OCI-LY7 (cell line): ENCODE measurements around the gene FHOD3. TPM values are rescaled to one million over a fixed set of nuclear protein-coding genes. Genes with fewer than 3 reads are reported as not detected.

Experiments
- BruUV-seq: library from RNA; stranded (reverse); fragments of 400-500 nt; replicated peaks from 2 replicates; lab custom pipeline; 2021; lab: Mats Ljungman, UMichigan
- CTCF ChIA-PET: fragments of 300-600 bp; sonication (Branson Sonifier 250); formaldehyde crosslinking; loops from one replicate; lab custom pipeline; 2022; ENCODE audit warnings: antibody characterized with exemption; ENCODE audit not compliant: unreplicated experiment; lab: Charles Lee
- POLR2A ChIA-PET: fragments of 300-600 bp; sonication (Branson Sonifier 250); formaldehyde crosslinking; loops from one replicate; lab custom pipeline; 2022; ENCODE audit warnings: antibody characterized with exemption; lab: Charles Lee
- DNase-seq: peaks from one replicate; pipeline ENCODE4 v3.0.0-alpha.2; 2015; ENCODE audit warnings: low spot score
- H2AFZ ChIP-seq: fragments of 200-600 bp; sonication (generic), shearing (Covaris generic); 2 replicates; pipeline ENCODE4 v1.6.1; 2014; ENCODE audit warnings: mild to moderate bottlenecking, antibody characterized with exemption, low read length, moderate library complexity
- H3K27ac ChIP-seq: fragments of 200-600 bp; sonication (generic); 2 replicates; pipeline ENCODE4 v1.5.1; 2014; ENCODE audit warnings: mixed run types, low read depth, mild to moderate bottlenecking, moderate library complexity, low read length, inconsistent platforms; ENCODE audit not compliant: poor library complexity, severe bottlenecking
- H3K36me3 ChIP-seq: fragments of 200-600 bp; sonication (generic); 2 replicates; pipeline ENCODE4 v1.6.1; 2014; ENCODE audit warnings: mild to moderate bottlenecking, antibody characterized with exemption, low read length, moderate library complexity, mixed read lengths; ENCODE audit not compliant: insufficient read depth
- H3K4me1 ChIP-seq: fragments of 200-600 bp; sonication (generic); 2 replicates; pipeline ENCODE4 v1.5.1; 2014; ENCODE audit warnings: mild to moderate bottlenecking, low read length; ENCODE audit not compliant: insufficient read depth, poor library complexity, severe bottlenecking
- H3K4me2 ChIP-seq: fragments of 200-600 bp; sonication (generic); 2 replicates; pipeline ENCODE4 v1.6.1; 2014; ENCODE audit warnings: mild to moderate bottlenecking, low read length
- H3K4me3 ChIP-seq: fragments of 200-600 bp; sonication (generic); 2 replicates; pipeline ENCODE4 v1.5.1; 2014; ENCODE audit warnings: mild to moderate bottlenecking, low read depth, low read length; ENCODE audit not compliant: poor library complexity, severe bottlenecking
- H3K79me2 ChIP-seq: fragments of 200-600 bp; sonication (generic); 2 replicates; pipeline ENCODE4 v1.6.1; 2016; ENCODE audit warnings: low read depth, mild to moderate bottlenecking, low read length, moderate library complexity, mixed read lengths; ENCODE audit not compliant: insufficient read depth
- H3K9me2 ChIP-seq: fragments of 200-600 bp; sonication (generic); 2 replicates; pipeline ENCODE4 v1.6.1; 2016; ENCODE audit warnings: mild to moderate bottlenecking, low read length, mixed read lengths; ENCODE audit not compliant: insufficient read depth
- H3K9me3 ChIP-seq: fragments of 200-600 bp; sonication (generic); 2 replicates; pipeline ENCODE4 v1.6.1; 2014; ENCODE audit warnings: mild to moderate bottlenecking, mixed run types, low read length, mixed read lengths
- H4K20me1 ChIP-seq: fragments of 200-600 bp; sonication (generic); 2 replicates; pipeline ENCODE4 v1.6.1; 2014; ENCODE audit warnings: mild to moderate bottlenecking, antibody characterized with exemption, low read length, moderate library complexity, mixed read lengths; ENCODE audit not compliant: insufficient read depth
- EZH2phosphoT487 ChIP-seq: fragments of 200-600 bp; sonication (generic); IDR thresholded peaks from 2 replicates; pipeline ENCODE4 v1.6.1; 2018; ENCODE audit warnings: low read depth, borderline replicate concordance, mild to moderate bottlenecking, mixed run types, antibody characterized with exemption, low read length, moderate library complexity, mixed read lengths
- intact Hi-C: fragments of 100-400 bp; cut with micrococcal nuclease; formaldehyde crosslinking; loops from one replicate; pipeline ENCODE4 v1.10.0; 2022; ENCODE audit not compliant: unreplicated experiment
- total RNA-seq, 2 experiments: library from RNA; depleted of rRNA in 1 of 2; stranded (reverse); fragments of >200 nt in 1 of 2; shearing (Covaris generic) in 1 of 2; gene quantifications; 2 replicates each; pipeline ENCODE4 v1.2.3, GENCODE V29; 2014 to 2022
- TF ChIP-seq, protein P1 (sequence below): fragments of 200-600 bp; sonication (generic); conservative IDR thresholded peaks from 2 replicates; pipeline ENCODE4 v1.5.1; 2014; ENCODE audit warnings: mild to moderate bottlenecking, antibody characterized with exemption, low read length, moderate library complexity, mixed read lengths

FHOD3 gene
- total RNA-seq, 2 experiments from 2014 or later: 0.06 to 2.4 TPM

DNA sequence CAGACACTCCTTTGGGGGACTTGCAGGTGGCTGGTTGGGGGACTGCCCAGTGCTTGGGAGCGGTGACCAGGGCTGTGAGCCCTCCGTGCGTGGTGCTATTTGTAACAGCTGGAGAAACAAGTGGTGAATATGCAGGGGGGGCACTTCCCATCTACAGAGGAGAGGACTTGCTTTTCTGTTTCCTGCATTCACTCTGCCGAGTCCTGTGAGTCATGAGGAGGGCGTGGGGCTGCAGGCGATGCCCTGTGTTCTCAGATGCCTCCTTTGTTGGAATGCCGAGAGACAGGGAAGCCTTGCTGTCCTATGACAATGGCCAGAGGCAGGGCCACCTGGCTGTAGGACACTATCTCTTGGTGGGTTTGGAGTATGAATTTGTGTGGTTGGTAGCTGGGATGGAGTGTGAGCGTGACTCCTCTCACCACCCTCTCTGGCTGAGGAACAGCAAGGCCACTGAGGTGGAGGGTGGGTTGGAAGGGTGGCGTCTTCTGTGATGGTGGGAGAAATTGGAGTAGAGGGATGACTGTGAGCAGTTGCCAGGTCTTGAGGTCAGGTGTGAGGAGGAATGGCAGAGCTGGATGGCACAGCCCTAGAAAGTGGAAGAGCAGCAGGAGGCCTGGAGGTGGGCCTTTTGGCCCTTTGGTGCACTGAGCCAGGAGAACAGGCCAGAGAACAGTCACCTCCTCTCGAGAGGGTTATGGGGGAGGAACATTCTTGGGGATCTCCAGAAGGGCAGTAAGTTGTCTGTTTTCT is 24.3 kb downstream of the FHOD3 start:
- ChIA-PET POLR2A (no interaction called here), CTCF (no interaction called here)
- H3K4me2 ChIP-seq: no peak overlapping the region
- no peaks in the 10 kb centered on the region for H3K79me2 ChIP-seq
- H3K4me1 ChIP-seq: no peaks in the 10 kb centered on the region
- no peaks in the 10 kb centered on the region for H3K36me3 ChIP-seq
- H3K27ac ChIP-seq: no peak overlapping the region
- no peak overlapping the region for H3K4me3 ChIP-seq
- H4K20me1 ChIP-seq: no peaks in the 10 kb centered on the region
- TF ChIP-seq EZH2phosphoT487: no peak
- TF ChIP-seq, protein P1, sequence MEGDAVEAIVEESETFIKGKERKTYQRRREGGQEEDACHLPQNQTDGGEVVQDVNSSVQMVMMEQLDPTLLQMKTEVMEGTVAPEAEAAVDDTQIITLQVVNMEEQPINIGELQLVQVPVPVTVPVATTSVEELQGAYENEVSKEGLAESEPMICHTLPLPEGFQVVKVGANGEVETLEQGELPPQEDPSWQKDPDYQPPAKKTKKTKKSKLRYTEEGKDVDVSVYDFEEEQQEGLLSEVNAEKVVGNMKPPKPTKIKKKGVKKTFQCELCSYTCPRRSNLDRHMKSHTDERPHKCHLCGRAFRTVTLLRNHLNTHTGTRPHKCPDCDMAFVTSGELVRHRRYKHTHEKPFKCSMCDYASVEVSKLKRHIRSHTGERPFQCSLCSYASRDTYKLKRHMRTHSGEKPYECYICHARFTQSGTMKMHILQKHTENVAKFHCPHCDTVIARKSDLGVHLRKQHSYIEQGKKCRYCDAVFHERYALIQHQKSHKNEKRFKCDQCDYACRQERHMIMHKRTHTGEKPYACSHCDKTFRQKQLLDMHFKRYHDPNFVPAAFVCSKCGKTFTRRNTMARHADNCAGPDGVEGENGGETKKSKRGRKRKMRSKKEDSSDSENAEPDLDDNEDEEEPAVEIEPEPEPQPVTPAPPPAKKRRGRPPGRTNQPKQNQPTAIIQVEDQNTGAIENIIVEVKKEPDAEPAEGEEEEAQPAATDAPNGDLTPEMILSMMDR: no peak
- no TSS peak for BruUV-seq
- no peaks in the 10 kb centered on the region for H3K9me3 ChIP-seq
- intact Hi-C loops: no loop called here
- DNase-seq: no peak
- H2AFZ ChIP-seq: no peak overlapping the region
- H3K9me2 ChIP-seq: no peaks in the 10 kb centered on the region

DNA sequence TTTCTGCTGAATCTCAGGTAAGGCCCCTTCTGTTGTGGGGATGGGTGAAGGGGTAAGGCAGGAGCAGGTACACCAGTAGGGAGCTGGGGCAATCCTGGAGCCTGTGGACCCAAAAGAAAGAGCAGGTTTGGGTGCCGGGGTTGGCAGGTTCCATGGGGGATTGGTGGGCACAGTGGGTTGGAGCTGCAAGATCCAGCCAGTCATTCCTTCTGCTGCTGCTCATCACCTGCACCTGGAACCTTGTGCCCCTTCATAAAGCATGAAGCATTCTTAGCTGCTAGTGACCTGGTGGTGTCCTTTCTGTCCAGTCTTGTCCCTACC is 24.9 kb downstream of the FHOD3 start:
- ChIA-PET CTCF (no interaction called here), POLR2A (no interaction called here)
- Histone ChIP-seq H3K27ac (no peak overlapping the region), H2AFZ (no peak overlapping the region), H3K36me3 (no peaks in the 10 kb centered on the region), H3K4me1 (no peaks in the 10 kb centered on the region), H3K9me2 (no peaks in the 10 kb centered on the region), H3K9me3 (no peaks in the 10 kb centered on the region), H4K20me1 (no peaks in the 10 kb centered on the region), H3K79me2 (no peaks in the 10 kb centered on the region), H3K4me2 (no peak overlapping the region), H3K4me3 (no peak overlapping the region)
- BruUV-seq: no TSS peak
- intact Hi-C loops: no loop called here
- DNase-seq: no peak
- TF ChIP-seq EZH2phosphoT487: no peak
- TF ChIP-seq, protein P1: no peak

DNA sequence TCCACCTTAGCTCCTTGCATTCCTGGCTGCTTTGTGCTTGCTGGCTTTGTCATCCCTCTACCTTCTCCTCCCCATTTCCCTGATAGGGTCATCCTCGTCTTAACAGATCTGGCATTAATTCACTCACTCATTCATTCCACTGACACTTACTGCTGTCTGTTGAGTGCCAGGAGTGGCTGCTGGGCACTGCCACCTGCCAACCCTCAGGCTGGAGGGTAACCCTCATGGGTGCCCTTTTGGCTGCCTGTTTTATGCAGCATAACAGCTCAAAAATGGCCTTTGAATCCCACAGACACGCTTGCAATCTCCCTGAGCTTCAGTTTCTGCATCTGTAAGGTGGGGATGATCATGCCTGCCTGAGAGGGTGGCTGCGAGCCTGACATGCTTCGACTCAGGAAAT is 25.2 kb downstream of the FHOD3 start:
- no peaks in the 10 kb centered on the region for H3K79me2 ChIP-seq
- no peaks in the 10 kb centered on the region for H3K9me3 ChIP-seq
- no peak for TF ChIP-seq EZH2phosphoT487
- TF ChIP-seq, protein P1: no peak
- H2AFZ ChIP-seq: no peak overlapping the region
- no TSS peak for BruUV-seq
- POLR2A ChIA-PET: no interaction called here
- no peak overlapping the region for H3K4me2 ChIP-seq
- DNase-seq: no peak
- intact Hi-C loops: no loop called here
- CTCF ChIA-PET: no interaction called here
- H3K27ac ChIP-seq: no peak overlapping the region
- H3K4me1 ChIP-seq: no peaks in the 10 kb centered on the region
- H3K4me3 ChIP-seq: no peak overlapping the region
- H3K9me2 ChIP-seq: no peaks in the 10 kb centered on the region
- no peaks in the 10 kb centered on the region for H4K20me1 ChIP-seq
- H3K36me3 ChIP-seq: no peaks in the 10 kb centered on the region
